Smooth muscle cell (in vitro differentiated cells): ENCODE measurements around the gene TBCCD1. TPM values are rescaled to one million over a fixed set of nuclear protein-coding genes. Genes with fewer than 3 reads are reported as not detected.

Experiments used
- DNase-seq: peaks from one replicate; lab custom pipeline; 2025; ENCODE audit not compliant: unreplicated experiment; lab: John Stamatoyannopoulos, UW
- H2AFZ ChIP-seq: fragments of 200-600 bp; sonication (generic); 2 replicates; pipeline ENCODE4 v1.6.0; 2016; ENCODE audit warnings: antibody characterized with exemption, low read depth, mild to moderate bottlenecking
- H3F3A ChIP-seq: fragments of 200-600 bp; sonication (generic); 2 replicates; pipeline ENCODE4 v1.6.0; 2017; ENCODE audit warnings: antibody characterized with exemption, low read depth
- H3K27ac ChIP-seq: fragments of 200-600 bp; sonication (generic); 2 replicates; pipeline ENCODE4 v1.5.1; 2016; ENCODE audit warnings: low read depth, mild to moderate bottlenecking
- H3K27me3 ChIP-seq: fragments of 200-600 bp; sonication (generic); 2 replicates; pipeline ENCODE4 v1.6.1; 2016; ENCODE audit warnings: low read depth, mild to moderate bottlenecking
- H3K36me3 ChIP-seq: fragments of 200-600 bp; sonication (generic); 2 replicates; pipeline ENCODE4 v1.5.1; 2016; ENCODE audit warnings: low read depth
- H3K4me1 ChIP-seq: fragments of 200-600 bp; sonication (generic); 2 replicates; pipeline ENCODE4 v1.5.1; 2016; ENCODE audit warnings: low read depth
- H3K4me2 ChIP-seq: fragments of 200-600 bp; sonication (generic); 2 replicates; pipeline ENCODE4 v1.6.0; 2016; ENCODE audit warnings: mild to moderate bottlenecking
- H3K4me3 ChIP-seq: fragments of 200-600 bp; sonication (generic); 2 replicates; pipeline ENCODE4 v1.5.1; 2016; ENCODE audit warnings: mild to moderate bottlenecking
- H3K79me2 ChIP-seq: fragments of 200-600 bp; sonication (generic); 2 replicates; pipeline ENCODE4 v1.6.0; 2016; ENCODE audit warnings: low read depth, mild to moderate bottlenecking
- H3K9ac ChIP-seq: fragments of 200-600 bp; sonication (generic); 2 replicates; pipeline ENCODE4 v1.6.0; 2016; ENCODE audit warnings: low read depth
- H3K9me3 ChIP-seq: fragments of 200-600 bp; sonication (generic); replicated peaks from 2 replicates; pipeline ENCODE4 v1.5.1; 2016; ENCODE audit warnings: low read depth
- H4K20me1 ChIP-seq: fragments of 200-600 bp; sonication (generic); 2 replicates; pipeline ENCODE4 v1.6.0; 2016; ENCODE audit warnings: low read depth
- WGBS: methylation state at CpG from one replicate; pipeline ENCODE4 v1.1.7; 2016; ENCODE audit warnings: low lambda C conversion rate; 5-methylcytosine and 5-hydroxymethylcytosine counted together
- polyA plus RNA-seq: library from polyadenylated mRNA; unstranded; fragments of >200 nt; fragmentation: Nextera tagmentation; extraction: Ambion mirVana; gene quantifications from 2 replicates; pipeline ENCODE4 v1.2.1, GENCODE V29; 2016
- total RNA-seq: library from RNA; depleted of rRNA; stranded (reverse); fragments of >200 nt; gene quantifications from 2 replicates; pipeline ENCODE4 v1.2.3, GENCODE V29; 2014
- TF ChIP-seq, protein P1 (sequence below): fragments of 200-600 bp; sonication (generic); IDR thresholded peaks from 2 replicates; pipeline ENCODE4 v1.5.1; 2017; ENCODE audit warnings: borderline replicate concordance, mild to moderate bottlenecking, antibody characterized with exemption; ENCODE audit not compliant: insufficient read depth, poor library complexity, severe bottlenecking

Gene TBCCD1
- total and polyA plus RNA-seq, 2 experiments from 2014 or later, result 12.2 to 19.5 TPM

DNA sequence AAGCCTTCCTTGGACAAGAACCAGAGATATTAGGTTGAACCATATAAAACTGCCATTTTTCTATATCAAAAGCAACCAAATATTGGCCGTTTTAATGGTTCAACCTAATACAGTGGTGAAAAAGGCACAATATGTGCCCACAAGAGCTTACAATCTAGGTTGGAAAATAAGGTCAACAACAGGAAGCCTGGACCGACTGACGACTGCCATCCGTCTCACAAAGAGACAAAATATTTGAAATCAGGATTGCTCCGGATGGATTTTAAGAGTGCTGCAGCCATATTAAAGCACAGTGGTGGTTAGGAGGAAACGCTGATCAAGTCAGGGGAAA lies 47.1 kb upstream of the TBCCD1 start:
- H3K27me3 ChIP-seq, result peaks cover 15% of the 10 kb centered on the region
- H3K4me2 ChIP-seq, result no peak overlapping the region
- no peaks in the 10 kb centered on the region for H3K4me1 ChIP-seq
- no peaks in the 10 kb centered on the region for H3K9me3 ChIP-seq
- no peak overlapping the region for H2AFZ ChIP-seq
- no peak overlapping the region for H3K27ac ChIP-seq
- H4K20me1 ChIP-seq, result no peaks in the 10 kb centered on the region
- no peak overlapping the region for H3K4me3 ChIP-seq
- 79% methylated on average over 6 of the region's 6 CpGs for WGBS
- no peaks in the 10 kb centered on the region for H3F3A ChIP-seq
- H3K36me3 ChIP-seq, result no peaks in the 10 kb centered on the region
- DNase-seq, result no peak
- no peak overlapping the region for H3K9ac ChIP-seq
- no peaks in the 10 kb centered on the region for H3K79me2 ChIP-seq
- TF ChIP-seq, protein P1, sequence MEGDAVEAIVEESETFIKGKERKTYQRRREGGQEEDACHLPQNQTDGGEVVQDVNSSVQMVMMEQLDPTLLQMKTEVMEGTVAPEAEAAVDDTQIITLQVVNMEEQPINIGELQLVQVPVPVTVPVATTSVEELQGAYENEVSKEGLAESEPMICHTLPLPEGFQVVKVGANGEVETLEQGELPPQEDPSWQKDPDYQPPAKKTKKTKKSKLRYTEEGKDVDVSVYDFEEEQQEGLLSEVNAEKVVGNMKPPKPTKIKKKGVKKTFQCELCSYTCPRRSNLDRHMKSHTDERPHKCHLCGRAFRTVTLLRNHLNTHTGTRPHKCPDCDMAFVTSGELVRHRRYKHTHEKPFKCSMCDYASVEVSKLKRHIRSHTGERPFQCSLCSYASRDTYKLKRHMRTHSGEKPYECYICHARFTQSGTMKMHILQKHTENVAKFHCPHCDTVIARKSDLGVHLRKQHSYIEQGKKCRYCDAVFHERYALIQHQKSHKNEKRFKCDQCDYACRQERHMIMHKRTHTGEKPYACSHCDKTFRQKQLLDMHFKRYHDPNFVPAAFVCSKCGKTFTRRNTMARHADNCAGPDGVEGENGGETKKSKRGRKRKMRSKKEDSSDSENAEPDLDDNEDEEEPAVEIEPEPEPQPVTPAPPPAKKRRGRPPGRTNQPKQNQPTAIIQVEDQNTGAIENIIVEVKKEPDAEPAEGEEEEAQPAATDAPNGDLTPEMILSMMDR, result no peak

DNA sequence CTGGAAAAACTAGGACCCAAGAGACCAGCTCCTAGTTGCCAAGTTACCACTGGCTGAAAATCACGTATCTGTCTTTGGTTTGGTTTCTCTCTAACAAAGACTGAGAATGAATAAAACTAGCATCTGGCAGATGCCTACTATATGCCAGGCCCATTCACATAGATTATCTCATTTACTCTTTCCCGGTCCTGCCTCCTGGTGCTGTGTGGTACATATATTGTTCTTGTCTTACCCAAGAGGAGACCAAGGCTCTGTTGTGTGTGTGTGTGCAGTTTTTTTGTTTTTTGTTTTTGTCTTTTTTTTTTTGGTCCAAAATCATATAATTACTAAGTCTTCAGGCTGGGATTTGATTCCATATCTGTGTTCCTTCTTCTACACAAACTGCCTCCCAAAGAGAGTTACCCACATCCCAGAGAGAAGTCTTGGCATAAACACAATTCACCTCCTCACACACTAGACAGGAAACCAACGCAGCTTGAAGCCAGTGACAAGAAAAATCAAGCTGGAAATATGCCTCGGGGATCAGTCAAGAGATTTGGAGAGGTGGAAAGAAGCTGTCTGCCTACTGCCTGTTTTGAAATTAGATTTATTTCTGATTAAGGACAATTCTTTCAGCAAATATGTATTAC lies 46.6 kb upstream of the TBCCD1 start:
- no peak overlapping the region for H3K27ac ChIP-seq
- peaks cover 15% of the 10 kb centered on the region for H3K27me3 ChIP-seq
- H3K4me1 ChIP-seq, result no peaks in the 10 kb centered on the region
- H3F3A ChIP-seq, result no peaks in the 10 kb centered on the region
- H3K4me3 ChIP-seq, result no peak overlapping the region
- H3K4me2 ChIP-seq, result no peak overlapping the region
- H3K36me3 ChIP-seq, result no peaks in the 10 kb centered on the region
- no peaks in the 10 kb centered on the region for H3K9me3 ChIP-seq
- TF ChIP-seq, protein P1, result no peak
- no peak overlapping the region for H2AFZ ChIP-seq
- 76% methylated on average over 4 of the region's 4 CpGs for WGBS
- no peak for DNase-seq
- no peak overlapping the region for H3K9ac ChIP-seq
- no peaks in the 10 kb centered on the region for H4K20me1 ChIP-seq
- H3K79me2 ChIP-seq, result no peaks in the 10 kb centered on the region

DNA sequence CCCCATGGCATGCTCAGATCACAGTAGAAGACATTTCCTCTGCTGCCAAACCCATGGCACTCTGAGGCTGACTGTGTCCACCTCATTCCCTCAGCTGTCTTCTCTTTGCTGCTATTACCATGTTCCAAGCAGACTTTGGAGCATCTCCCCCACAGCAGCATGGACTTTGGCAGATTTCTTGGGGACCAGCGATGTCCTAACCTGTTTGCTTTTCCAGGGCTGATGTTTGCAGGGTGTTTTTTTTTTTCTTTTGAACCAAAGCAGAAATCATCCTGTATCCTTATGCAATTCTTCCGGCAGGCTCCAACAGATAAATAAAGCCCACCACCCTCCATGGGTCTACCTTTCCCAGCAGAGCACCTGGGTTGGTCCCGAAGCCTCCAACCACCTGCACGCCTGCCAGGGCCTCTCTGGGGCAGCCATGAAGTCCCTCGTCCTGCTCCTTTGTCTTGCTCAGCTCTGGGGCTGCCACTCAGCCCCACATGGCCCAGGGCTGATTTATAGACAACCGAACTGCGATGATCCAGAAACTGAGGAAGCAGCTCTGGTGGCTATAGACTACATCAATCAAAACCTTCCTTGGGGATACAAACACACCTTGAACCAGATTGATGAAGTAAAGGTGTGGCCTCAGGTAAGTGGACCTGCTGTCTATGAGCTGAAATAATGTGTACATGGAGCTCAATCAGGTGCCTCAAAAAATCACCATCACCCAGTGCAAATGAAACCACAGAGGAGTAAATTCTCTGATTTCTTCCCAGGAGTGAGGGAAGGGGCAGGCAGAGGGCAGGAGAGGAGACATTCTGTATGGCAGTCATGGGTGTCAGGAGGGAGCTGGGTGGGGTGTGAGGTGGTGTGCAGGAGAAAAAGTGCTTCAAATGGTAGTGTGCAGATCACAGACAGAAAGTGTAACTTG lies 45.8 kb upstream of the TBCCD1 start, which contains the start of gene AHSG:
Gene AHSG, plus strand, starts transcription at position 340 of the 916 bp plus-strand sequence. Its CDS starts 82 bp downstream, at position 422.
- Histone ChIP-seq H3K27me3 (peaks cover 15% of the 10 kb centered on the region), H3K27ac (no peak within 1 kb of the TSS), H3K36me3 (no peaks in the 10 kb centered on the region), H3F3A (no peaks in the 10 kb centered on the region), H3K9ac (no peak within 1 kb of the TSS), H2AFZ (no peak within 1 kb of the TSS), H3K4me1 (no peaks in the 10 kb centered on the region), H4K20me1 (no peaks in the 10 kb centered on the region), H3K4me2 (no peak within 1 kb of the TSS), H3K4me3 (no peak within 1 kb of the TSS), H3K79me2 (no peaks in the 10 kb centered on the region), H3K9me3 (no peaks in the 10 kb centered on the region)
- TF ChIP-seq, protein P1, result no peak
- no peak for DNase-seq
- 92% methylated on average over 7 of the region's 7 CpGs for whole genome bisulfite sequencing
